ENCODE results near the gene SLC25A13. TPM values are rescaled to one million over a fixed set of nuclear protein-coding genes. Genes with fewer than 3 reads are reported as not detected.

Gene SLC25A13
- total RNA-seq, 1 experiment from 2014 or later, result 71.7 TPM

DNA sequence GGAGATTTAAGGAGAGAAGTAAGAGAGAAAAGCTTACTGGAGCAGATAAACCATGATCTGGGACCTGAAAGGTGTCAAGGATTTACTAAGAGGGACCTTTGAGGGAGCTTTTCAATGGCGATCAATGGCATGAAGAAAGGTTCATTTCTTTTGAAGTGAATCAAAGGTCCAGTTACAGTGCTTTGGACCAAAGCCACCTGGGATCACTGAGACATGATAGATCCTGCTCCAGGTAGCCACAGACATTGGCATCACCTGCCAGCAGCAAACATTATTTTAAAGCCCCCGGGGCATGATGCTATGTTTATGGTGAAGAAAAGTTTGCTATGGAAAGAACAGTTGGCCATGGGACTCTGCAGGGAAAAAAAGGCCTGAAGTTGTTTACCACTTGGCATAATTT, 109.4 kb downstream of the SLC25A13 start:
- no peak overlapping the region for H3K56ac ChIP-seq (ENCODE audit: insufficient read length, low read depth, low read length)
- peaks cover 2 to 4% of the 10 kb centered on the region in 2 experiments; a peak in 3 of 5 replicates for H3K9me3 Mint-ChIP-seq
- H3K4ac ChIP-seq (ENCODE audit: low read depth, low read length), result no peak overlapping the region
- no peak overlapping the region for H3K27ac Mint-ChIP-seq
- no peak overlapping the region for H3K9ac ChIP-seq (ENCODE audit: extremely low read depth, insufficient read length, low read length)
- H2AFZ ChIP-seq (ENCODE audit: low read length), result no peak overlapping the region
- DNase-seq, result no peak
- H2BK15ac ChIP-seq (ENCODE audit: low read depth, low read length), result no peak overlapping the region
- H3K18ac ChIP-seq (ENCODE audit: insufficient read length, low read depth, low read length), result no peak overlapping the region
- H4K91ac ChIP-seq (ENCODE audit: insufficient read length, low read depth, low read length), result no peak overlapping the region
- H3K27ac ChIP-seq (ENCODE audit: insufficient read length, low read depth, low read length), result no peak overlapping the region
- H3K23me2 ChIP-seq (ENCODE audit: insufficient read length, low read depth, low read length, poor library complexity, severe bottlenecking), result no peaks in the 10 kb centered on the region
- no peak overlapping the region for H2BK12ac ChIP-seq (ENCODE audit: insufficient read length, low read depth, low read length)
- H4K20me1 ChIP-seq (ENCODE audit: control insufficient read depth, insufficient read depth, insufficient read length), result no peaks in the 10 kb centered on the region
- H3K14ac ChIP-seq (ENCODE audit: insufficient read depth, low read length), result no peak overlapping the region
- no peak overlapping the region for H2BK120ac ChIP-seq (ENCODE audit: low read depth, low read length, poor library complexity, severe bottlenecking)
- TF ChIP-seq, protein P1, sequence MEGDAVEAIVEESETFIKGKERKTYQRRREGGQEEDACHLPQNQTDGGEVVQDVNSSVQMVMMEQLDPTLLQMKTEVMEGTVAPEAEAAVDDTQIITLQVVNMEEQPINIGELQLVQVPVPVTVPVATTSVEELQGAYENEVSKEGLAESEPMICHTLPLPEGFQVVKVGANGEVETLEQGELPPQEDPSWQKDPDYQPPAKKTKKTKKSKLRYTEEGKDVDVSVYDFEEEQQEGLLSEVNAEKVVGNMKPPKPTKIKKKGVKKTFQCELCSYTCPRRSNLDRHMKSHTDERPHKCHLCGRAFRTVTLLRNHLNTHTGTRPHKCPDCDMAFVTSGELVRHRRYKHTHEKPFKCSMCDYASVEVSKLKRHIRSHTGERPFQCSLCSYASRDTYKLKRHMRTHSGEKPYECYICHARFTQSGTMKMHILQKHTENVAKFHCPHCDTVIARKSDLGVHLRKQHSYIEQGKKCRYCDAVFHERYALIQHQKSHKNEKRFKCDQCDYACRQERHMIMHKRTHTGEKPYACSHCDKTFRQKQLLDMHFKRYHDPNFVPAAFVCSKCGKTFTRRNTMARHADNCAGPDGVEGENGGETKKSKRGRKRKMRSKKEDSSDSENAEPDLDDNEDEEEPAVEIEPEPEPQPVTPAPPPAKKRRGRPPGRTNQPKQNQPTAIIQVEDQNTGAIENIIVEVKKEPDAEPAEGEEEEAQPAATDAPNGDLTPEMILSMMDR (conservative IDR thresholded peaks at IDR 0.05), result no peak
- H3K27me3 Mint-ChIP-seq (ENCODE audit: low read depth), result no peaks in the 10 kb centered on the region
- no peak overlapping the region for H3K4me2 ChIP-seq (ENCODE audit: insufficient read depth, insufficient read length, low read length)
- H2AK5ac ChIP-seq (ENCODE audit: insufficient read length, low read length), result no peak overlapping the region
- WGBS (ENCODE audit: extremely low coverage, insufficient read length, low lambda C conversion rate), result no CpG with 5 or more reads among the region's 2 CpGs
- no peaks in the 10 kb centered on the region for H3K9me3 ChIP-seq (ENCODE audit: control insufficient read depth, low read depth, low read length)
- peaks cover 3% of the 10 kb centered on the region; the same call in 1 of the 2 replicates for H3K4me1 ChIP-seq (ENCODE audit: insufficient read depth, low read length)
- H3T11ph ChIP-seq (ENCODE audit: low read length), result no peak overlapping the region
- H2BK5ac ChIP-seq (ENCODE audit: insufficient read length, low read length), result no peak overlapping the region
- H3K79me2 ChIP-seq (ENCODE audit: insufficient read depth, low read length), result no peaks in the 10 kb centered on the region
- no peaks in the 10 kb centered on the region for H3K79me1 ChIP-seq (ENCODE audit: insufficient read depth, low read depth, low read length, poor library complexity, severe bottlenecking)
- peaks cover 9 to 14% of the 10 kb centered on the region in 2 experiments for H3K4me1 Mint-ChIP-seq
- peaks cover 2 to 7% (median 6%) of the 10 kb centered on the region in 3 experiments; a peak in 6 of 7 replicates for H3K36me3 Mint-ChIP-seq (ENCODE audit: insufficient read depth in 1 of 3, low read depth in 3 of 3)
- H3K27me3 ChIP-seq (ENCODE audit: insufficient read depth, low read length), result no peaks in the 10 kb centered on the region
- no peak overlapping the region for H2BK20ac ChIP-seq (ENCODE audit: low read depth, low read length, poor library complexity, severe bottlenecking)
- no peak overlapping the region for H3K4me3 Mint-ChIP-seq
- H3K23ac ChIP-seq (ENCODE audit: insufficient read length, low read depth, low read length), result no peak overlapping the region
- H4K5ac ChIP-seq (ENCODE audit: insufficient read length, low read depth, low read length), result no peak overlapping the region
- H4K8ac ChIP-seq (replicated peaks; ENCODE audit: insufficient read length, low read depth, low read length), result no peak overlapping the region

Data from H9 (cell line).